ENCODE measurements around the gene ATE1. TPM values are rescaled to one million over a fixed set of nuclear protein-coding genes. Genes with fewer than 3 reads are reported as not detected.

The ATE1 gene
- total RNA-seq, 1 experiment from 2014 or later, result 23.8 TPM

- H3K27ac Mint-ChIP-seq, result no peak overlapping the region
These were observed 15.1 kb upstream of the ATE1 start for GRCh38 chr10:121942749-121943416.

More at GRCh38 chr10:121942749-121943416, 15.1 kb upstream of the ATE1 start:
- Mint-ChIP-seq H3K4me1 (no peaks in the 10 kb centered on the region), H3K36me3 (no peaks in the 10 kb centered on the region), H3K4me3 (no peak overlapping the region), H3K27me3 (ENCODE audit: low read depth) (no peaks in the 10 kb centered on the region), H3K9me3 (peaks cover 6% of the 10 kb centered on the region; the same call in 1 of the 2 replicates)
- ChIA-PET POLR2A (no interaction called here), CTCF (no interaction called here)
- DNase-seq (ENCODE audit: low spot score) (no peak), ATAC-seq (no peak)
- TF ChIP-seq FOXP1 (CRISPR knock-in tag; IDR thresholded peaks at IDR 0.05; ENCODE audit: borderline replicate concordance) (no peak), ZNF232 (CRISPR knock-in tag; IDR thresholded peaks at IDR 0.05) (no peak), TCF7 (CRISPR knock-in tag; IDR thresholded peaks at IDR 0.05; ENCODE audit: low read depth) (no peak), RORB (CRISPR knock-in tag; IDR thresholded peaks at IDR 0.05) (no peak), ARID4B (CRISPR knock-in tag; IDR thresholded peaks at IDR 0.05; ENCODE audit: borderline replicate concordance) (no peak), HMGA2 (CRISPR knock-in tag; IDR thresholded peaks at IDR 0.05) (no peak), FOXK1 (CRISPR knock-in tag; IDR thresholded peaks at IDR 0.05) (no peak), ZBTB21 (CRISPR knock-in tag; IDR thresholded peaks at IDR 0.05; ENCODE audit: borderline replicate concordance) (no peak), JUN (CRISPR knock-in tag; IDR thresholded peaks at IDR 0.05) (no peak), ZBTB43 (CRISPR knock-in tag; IDR thresholded peaks at IDR 0.05) (no peak), ZNF317 (CRISPR knock-in tag; IDR thresholded peaks at IDR 0.05; ENCODE audit: borderline replicate concordance, low read depth) (no peak), ZNF512 (CRISPR knock-in tag; IDR thresholded peaks at IDR 0.05; ENCODE audit: borderline replicate concordance) (no peak), CBFB (CRISPR knock-in tag; IDR thresholded peaks at IDR 0.05; ENCODE audit: low read depth) (no peak), ZMAT4 (CRISPR knock-in tag; IDR thresholded peaks at IDR 0.05) (no peak)
- TF ChIP-seq, protein P1, sequence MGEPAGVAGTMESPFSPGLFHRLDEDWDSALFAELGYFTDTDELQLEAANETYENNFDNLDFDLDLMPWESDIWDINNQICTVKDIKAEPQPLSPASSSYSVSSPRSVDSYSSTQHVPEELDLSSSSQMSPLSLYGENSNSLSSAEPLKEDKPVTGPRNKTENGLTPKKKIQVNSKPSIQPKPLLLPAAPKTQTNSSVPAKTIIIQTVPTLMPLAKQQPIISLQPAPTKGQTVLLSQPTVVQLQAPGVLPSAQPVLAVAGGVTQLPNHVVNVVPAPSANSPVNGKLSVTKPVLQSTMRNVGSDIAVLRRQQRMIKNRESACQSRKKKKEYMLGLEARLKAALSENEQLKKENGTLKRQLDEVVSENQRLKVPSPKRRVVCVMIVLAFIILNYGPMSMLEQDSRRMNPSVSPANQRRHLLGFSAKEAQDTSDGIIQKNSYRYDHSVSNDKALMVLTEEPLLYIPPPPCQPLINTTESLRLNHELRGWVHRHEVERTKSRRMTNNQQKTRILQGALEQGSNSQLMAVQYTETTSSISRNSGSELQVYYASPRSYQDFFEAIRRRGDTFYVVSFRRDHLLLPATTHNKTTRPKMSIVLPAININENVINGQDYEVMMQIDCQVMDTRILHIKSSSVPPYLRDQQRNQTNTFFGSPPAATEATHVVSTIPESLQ (CRISPR knock-in tag; IDR thresholded peaks at IDR 0.05), result no peak
- TF ChIP-seq, protein P2, sequence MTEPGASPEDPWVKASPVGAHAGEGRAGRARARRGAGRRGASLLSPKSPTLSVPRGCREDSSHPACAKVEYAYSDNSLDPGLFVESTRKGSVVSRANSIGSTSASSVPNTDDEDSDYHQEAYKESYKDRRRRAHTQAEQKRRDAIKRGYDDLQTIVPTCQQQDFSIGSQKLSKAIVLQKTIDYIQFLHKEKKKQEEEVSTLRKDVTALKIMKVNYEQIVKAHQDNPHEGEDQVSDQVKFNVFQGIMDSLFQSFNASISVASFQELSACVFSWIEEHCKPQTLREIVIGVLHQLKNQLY (CRISPR knock-in tag; IDR thresholded peaks at IDR 0.05), result no peak
- TF ChIP-seq, protein P3, sequence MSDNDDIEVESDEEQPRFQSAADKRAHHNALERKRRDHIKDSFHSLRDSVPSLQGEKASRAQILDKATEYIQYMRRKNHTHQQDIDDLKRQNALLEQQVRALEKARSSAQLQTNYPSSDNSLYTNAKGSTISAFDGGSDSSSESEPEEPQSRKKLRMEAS (CRISPR knock-in tag; IDR thresholded peaks at IDR 0.05), result no peak

Data from WTC11 (cell line).